Fibroblast of skin of right quadriceps (primary cell): ENCODE results near the gene NMNAT1.
"Not testable (repeated sequence)": the region's sequence is repeated elsewhere in the genome, so short reads cannot be mapped to it uniquely, and the experiment has no call there.

ENCODE experiments used
- DNase-seq: peaks from one replicate; pipeline ENCODE4 v3.0.0-alpha.2; 2013

Gene NMNAT1

GRCh38 chr1:9942939-9943788, at the start of gene NMNAT1, which contains the start of gene LZIC:
Gene NMNAT1, plus strand, starts transcription at chr1:9943475. Its CDS starts 28,599 bp downstream, at chr1:9972074.
Gene LZIC, minus strand, starts transcription at chr1:9943391. Its CDS starts 6,772 bp downstream, at chr1:9936619.
- peak; percentile 92 for DNase-seq

- DNase-seq, result no peak
Measured at GRCh38 chr1:9894115-9894514, 49.2 kb upstream of the NMNAT1 start.

- no peak for DNase-seq
Measured at GRCh38 chr1:9900142-9901043, 42.9 kb upstream of the NMNAT1 start.

GRCh38 chr1:9901148-9902059, 41.9 kb upstream of the NMNAT1 start:
- DNase-seq, result no peak

DNA sequence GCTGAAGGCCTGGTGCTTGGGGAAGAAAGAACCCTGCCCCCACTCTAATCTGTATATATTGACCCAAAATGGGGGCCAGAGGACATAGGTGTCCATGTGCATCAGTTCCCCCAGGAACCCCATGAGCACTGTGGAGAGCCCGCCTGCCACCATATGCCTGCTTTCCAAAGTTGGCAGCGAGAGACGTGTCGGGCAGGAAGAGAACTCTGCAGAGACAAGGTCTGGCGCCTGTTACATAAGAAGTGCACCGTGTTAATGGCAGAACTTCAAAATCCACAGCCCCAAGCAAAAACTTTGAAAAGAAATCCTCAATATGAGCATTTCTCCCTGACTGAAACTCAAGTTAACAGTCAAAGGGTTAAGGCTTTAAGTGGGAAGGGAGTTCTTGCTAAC, 41.2 kb upstream of the NMNAT1 start:
- no peak for DNase-seq

GRCh38 chr1:9903801-9904527, 39.3 kb upstream of the NMNAT1 start:
- DNase-seq, result no peak

- DNase-seq, result peak; percentile 37
Measured at GRCh38 chr1:9904596-9904995, 38.7 kb upstream of the NMNAT1 start.

- DNase-seq, result peak; percentile 49
Measured at GRCh38 chr1:9905010-9905409, 38.3 kb upstream of the NMNAT1 start.

GRCh38 chr1:9906466-9906865, 36.8 kb upstream of the NMNAT1 start:
- no peak for DNase-seq

- no peak for DNase-seq
Measured at GRCh38 chr1:9907441-9907840, 35.8 kb upstream of the NMNAT1 start.

GRCh38 chr1:9908871-9909233, 34.4 kb upstream of the NMNAT1 start:
- DNase-seq, result no peak

DNA sequence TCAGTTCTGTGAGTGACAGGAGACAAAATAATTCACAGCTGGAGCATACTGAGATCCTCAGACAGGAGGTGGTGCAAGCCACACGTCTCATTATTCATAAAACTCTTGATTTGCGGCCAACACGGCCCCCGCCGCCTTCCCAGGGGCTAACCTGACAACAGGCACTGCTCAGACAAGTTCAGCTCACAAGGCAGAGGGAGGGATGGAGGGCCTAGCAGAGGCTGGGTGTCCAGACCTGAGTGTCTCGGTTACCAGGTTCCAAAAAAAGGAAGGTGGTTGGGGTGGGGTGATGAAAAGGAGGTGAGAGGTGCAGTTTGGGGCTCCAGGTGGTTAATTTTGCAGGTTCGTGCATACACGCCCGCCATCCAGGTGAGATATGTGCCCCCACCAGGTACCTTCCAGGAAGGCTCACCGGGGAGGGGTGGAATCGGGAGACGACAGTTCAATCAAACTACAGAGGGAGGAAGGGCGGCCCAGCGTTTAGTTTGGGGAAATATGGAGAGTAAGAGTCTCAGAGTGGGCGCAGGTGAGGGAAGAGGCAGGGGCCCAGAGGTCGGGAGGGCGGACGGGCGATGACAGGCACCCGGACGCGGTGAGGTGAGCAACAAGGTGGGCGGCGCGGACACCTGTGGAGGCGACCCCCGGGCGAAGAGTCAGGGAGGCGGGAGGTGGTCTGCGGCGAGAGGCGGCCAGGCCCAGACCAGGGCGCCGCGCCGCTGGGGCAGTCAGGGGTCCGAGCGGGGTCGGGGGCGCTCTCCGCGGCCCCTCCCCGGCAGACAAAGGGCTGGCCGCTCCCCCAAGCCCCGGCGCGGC, 33.8 kb upstream of the NMNAT1 start:
- DNase-seq, result no peak

- DNase-seq, result no peak
Measured at GRCh38 chr1:9910076-9910422, 33.2 kb upstream of the NMNAT1 start, which contains the start of gene CTNNBIP1. Gene CTNNBIP1, minus strand, starts transcription at chr1:9910269. Its CDS starts 38,205 bp downstream, at chr1:9872064.

DNA sequence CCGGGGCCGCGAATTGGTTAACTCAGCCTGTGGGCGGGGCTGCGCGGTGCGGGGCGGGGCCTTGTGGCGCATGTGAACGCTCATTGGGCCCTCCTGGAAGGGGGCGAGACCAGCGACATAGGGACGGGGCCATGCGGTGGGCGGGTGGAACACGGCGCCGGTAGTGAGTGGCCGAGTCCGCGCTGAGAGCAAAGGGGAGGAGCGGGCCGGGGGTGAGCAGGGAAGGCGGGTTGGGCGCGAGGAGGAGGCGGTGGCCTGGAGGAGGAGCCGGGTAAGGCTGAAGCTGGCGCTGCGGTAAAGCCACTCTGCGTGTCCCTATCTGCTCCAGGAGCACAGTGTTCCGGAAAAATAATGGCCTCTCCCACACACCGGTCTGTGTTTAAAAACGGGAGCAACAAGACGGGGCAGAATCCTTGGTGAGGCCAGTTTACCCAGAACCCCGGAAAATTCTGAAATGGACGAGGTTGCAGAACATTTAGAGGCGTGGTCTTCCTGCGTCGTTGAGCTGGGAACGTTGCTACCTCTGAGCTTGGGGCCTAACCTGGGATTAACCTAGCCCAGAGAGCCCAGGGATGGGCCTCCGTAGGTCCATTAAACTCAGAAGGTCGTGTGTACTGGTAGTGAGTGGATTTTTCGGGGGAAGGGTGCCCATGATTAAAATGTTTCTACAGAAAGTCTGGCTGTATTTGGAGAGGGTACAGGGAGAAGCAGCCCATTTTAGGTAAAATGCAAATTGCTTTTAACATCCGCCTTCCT, 32.7 kb upstream of the NMNAT1 start:
- peak; percentile 99 for DNase-seq

DNA sequence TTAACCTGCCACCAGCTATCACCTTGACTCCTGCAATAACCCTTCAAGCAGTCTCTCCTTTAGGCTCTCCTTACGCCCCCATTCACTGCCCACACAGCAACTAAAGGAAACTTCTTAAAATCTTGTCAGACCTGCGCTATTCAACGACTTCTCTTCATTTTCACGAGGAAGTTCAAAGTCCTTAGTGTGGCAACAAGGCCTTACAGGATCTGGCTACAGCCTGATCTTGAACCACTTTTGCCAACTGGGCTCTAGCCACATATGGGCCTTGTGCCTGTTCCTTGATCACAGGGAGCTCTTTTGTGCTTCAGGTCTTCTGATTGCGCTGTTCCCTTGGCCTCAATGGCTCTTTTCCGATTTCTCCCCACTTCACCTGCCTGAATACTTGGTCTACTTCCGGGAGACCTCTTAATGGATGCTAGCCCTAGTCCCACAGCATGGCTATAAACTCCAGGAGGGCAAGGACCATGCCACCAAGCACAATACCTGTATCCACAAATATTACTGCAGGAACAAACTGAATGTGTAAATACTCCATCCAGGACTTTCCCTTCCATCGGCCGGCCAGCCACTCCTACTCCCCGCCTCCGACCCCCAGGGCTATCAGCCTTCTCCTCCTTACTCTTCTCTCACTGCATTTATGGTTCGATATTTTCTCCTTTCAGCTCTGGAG, 30.9 kb upstream of the NMNAT1 start:
- no peak for DNase-seq

DNA sequence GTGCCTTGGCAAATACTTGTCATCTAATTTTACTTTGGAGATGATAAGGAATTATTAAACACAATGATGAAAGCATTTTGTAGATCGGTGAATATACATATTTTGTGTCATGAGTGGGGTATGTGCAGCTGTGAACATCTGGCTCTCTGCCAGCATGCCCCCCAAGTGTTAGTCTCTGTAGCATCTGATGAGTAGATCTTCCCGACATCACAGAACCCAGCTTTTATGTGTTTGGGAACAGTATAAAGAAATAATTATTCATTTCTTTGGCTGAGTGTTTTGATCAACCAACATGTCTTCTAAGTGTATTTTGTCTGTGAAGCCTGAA, 28.7 kb upstream of the NMNAT1 start:
- no peak for DNase-seq

GRCh38 chr1:9916452-9916851, 26.8 kb upstream of the NMNAT1 start:
- no peak for DNase-seq

GRCh38 chr1:9917495-9917894, 25.8 kb upstream of the NMNAT1 start:
- DNase-seq, result not testable (repeated sequence)

- DNase-seq, result no peak
Measured at GRCh38 chr1:9917901-9918300, 25.4 kb upstream of the NMNAT1 start.

DNA sequence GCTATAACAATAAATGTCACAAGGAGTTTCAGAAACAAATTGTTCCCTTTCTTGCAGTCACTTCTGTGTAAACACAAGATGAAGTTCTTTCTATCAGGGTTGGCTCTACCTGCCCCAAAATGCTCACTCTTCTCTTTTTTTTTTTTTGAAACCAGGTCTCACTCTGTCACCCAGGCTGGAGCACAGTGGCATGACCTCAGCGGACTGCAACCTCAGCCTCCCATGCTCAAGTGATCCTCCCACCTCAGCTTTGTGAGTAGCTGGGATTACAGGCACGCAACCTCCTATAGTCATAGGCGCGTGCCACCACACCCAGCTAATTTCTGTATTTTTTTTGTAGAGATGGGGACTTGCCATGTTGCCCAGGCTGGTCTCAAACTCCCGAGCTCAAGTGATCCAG, 22.7 kb upstream of the NMNAT1 start:
- DNase-seq, result no peak
